ENCODE measurements around the gene TAF6. TPM values are rescaled to one million over a fixed set of nuclear protein-coding genes. Genes with fewer than 3 reads are reported as not detected.
A peak's percentile ranks its signal among the peaks of the same experiment; 100 is the strongest.
"Not testable (repeated sequence)": the region's sequence is repeated elsewhere in the genome, so short reads cannot be mapped to it uniquely, and the experiment has no call there.

The TAF6 gene
- total RNA-seq, 1 donor from 2014 or later: 91.2 TPM

DNA sequence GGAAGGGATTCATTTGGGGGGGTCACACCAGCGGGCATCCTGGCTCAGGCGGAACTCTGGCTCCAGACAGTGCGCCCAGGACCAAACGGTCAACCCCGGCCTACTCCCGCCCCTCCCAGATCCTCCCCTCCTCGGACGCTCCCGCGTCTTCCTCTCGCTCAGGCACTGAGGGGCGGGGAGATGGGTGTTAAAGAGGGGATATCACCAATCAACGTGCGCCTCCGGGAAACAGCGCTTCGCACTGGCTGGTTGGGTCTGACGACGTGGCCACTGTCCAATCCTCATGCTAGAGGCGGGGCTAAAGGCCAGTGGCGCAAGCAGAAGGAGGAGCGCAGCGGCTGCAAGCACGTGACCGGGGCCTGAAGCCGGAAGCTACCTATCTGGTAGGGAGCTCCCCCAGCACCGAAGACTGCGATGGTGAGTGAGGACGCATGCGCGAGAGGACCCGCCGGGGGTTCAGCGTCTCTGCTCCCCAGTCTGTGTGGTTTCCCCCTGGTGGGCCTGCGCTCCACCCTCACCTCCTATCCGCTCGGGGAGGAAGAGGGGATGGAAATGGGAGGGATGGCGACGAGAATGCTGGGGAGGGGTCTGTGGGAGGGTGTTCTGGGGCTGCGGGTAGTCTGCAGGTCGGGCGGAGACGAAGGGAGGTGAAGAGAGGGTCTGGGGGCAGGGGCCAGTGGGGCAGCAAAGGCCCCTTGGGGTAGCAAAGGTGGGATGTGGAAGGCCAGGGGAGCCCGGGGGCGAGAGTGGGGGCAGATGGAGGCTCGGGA is 29.6 kb upstream of the TAF6 start, which contains the start of gene LAMTOR4:
Gene LAMTOR4 (plus strand): TSS at position 360 of the 770 bp plus-strand sequence. CDS start 55 bp downstream, at position 415.
- no peaks in the 10 kb centered on the region for H3K9me3 Mint-ChIP-seq (ENCODE audit: low read depth)
- H3K27me3 Mint-ChIP-seq: no peaks in the 10 kb centered on the region
- H3K4me1 Mint-ChIP-seq (ENCODE audit: low read depth): peaks cover 11% of the 10 kb centered on the region
- TF ChIP-seq, protein P1, sequence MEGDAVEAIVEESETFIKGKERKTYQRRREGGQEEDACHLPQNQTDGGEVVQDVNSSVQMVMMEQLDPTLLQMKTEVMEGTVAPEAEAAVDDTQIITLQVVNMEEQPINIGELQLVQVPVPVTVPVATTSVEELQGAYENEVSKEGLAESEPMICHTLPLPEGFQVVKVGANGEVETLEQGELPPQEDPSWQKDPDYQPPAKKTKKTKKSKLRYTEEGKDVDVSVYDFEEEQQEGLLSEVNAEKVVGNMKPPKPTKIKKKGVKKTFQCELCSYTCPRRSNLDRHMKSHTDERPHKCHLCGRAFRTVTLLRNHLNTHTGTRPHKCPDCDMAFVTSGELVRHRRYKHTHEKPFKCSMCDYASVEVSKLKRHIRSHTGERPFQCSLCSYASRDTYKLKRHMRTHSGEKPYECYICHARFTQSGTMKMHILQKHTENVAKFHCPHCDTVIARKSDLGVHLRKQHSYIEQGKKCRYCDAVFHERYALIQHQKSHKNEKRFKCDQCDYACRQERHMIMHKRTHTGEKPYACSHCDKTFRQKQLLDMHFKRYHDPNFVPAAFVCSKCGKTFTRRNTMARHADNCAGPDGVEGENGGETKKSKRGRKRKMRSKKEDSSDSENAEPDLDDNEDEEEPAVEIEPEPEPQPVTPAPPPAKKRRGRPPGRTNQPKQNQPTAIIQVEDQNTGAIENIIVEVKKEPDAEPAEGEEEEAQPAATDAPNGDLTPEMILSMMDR (IDR thresholded peaks at IDR 0.05; ENCODE audit: unreplicated experiment): peak; percentile 18
- H3K4me3 Mint-ChIP-seq (ENCODE audit: low read depth): peak within 1 kb of the TSS; percentile 99
- DNase-seq (ENCODE audit: low spot score, unreplicated experiment): peak; percentile 95
- peak within 1 kb of the TSS; percentile 93 for H3K27ac Mint-ChIP-seq
- H3K36me3 Mint-ChIP-seq (ENCODE audit: insufficient read depth): peaks cover 9% of the 10 kb centered on the region

DNA sequence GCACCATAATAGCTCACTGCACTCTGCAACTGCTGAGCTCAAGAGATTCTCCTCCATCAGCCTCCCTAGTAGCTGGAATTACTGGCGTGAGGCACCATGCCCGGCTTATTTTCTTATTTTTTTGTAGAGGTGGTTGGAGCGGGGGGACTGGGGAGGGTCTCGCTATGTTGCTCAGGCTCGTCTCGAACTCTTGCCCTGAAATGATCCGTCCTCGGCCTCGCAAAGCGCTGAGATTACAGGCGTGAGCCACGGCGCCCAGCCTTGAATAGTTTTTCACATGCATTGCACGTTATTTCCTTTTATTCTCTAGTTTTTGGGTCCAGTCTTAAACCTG is 29.0 kb upstream of the TAF6 start:
- DNase-seq (ENCODE audit: low spot score, unreplicated experiment): no peak
- Mint-ChIP-seq H3K9me3 (ENCODE audit: low read depth) (no peaks in the 10 kb centered on the region), H3K4me1 (ENCODE audit: low read depth) (peaks cover 11% of the 10 kb centered on the region), H3K27me3 (no peaks in the 10 kb centered on the region), H3K27ac (peak overlapping the region; percentile 93), H3K36me3 (ENCODE audit: insufficient read depth) (peaks cover 9% of the 10 kb centered on the region), H3K4me3 (ENCODE audit: low read depth) (peak overlapping the region; percentile 99)
- TF ChIP-seq, protein P1 (IDR thresholded peaks at IDR 0.05; ENCODE audit: unreplicated experiment): no peak

DNA sequence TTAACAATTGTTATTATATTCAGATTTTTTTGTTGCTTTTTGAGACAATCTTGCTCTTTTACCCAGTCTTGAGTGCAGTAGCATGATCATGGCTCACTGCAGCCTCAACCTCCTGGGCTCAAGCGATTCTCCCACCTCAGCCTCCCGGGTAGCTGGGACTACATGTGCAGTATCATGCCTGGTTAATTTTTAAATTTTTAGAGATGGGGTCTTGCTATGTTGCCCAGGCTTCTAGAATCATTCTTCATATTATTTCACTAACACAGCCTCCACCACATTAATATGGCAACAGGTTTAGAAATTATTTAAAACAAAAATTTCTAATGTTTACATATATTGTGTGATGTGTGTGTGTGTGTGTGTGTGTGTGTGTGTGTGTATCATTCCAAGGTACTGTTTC is 28.1 kb upstream of the TAF6 start:
- no peak for DNase-seq (ENCODE audit: low spot score, unreplicated experiment)
- no peaks in the 10 kb centered on the region for H3K27me3 Mint-ChIP-seq
- peaks cover 11% of the 10 kb centered on the region for H3K4me1 Mint-ChIP-seq (ENCODE audit: low read depth)
- H3K36me3 Mint-ChIP-seq (ENCODE audit: insufficient read depth): peaks cover 5% of the 10 kb centered on the region
- no peak overlapping the region for H3K4me3 Mint-ChIP-seq (ENCODE audit: low read depth)
- H3K27ac Mint-ChIP-seq: no peak overlapping the region
- TF ChIP-seq, protein P1 (IDR thresholded peaks at IDR 0.05; ENCODE audit: unreplicated experiment): no peak
- no peaks in the 10 kb centered on the region for H3K9me3 Mint-ChIP-seq (ENCODE audit: low read depth)

DNA sequence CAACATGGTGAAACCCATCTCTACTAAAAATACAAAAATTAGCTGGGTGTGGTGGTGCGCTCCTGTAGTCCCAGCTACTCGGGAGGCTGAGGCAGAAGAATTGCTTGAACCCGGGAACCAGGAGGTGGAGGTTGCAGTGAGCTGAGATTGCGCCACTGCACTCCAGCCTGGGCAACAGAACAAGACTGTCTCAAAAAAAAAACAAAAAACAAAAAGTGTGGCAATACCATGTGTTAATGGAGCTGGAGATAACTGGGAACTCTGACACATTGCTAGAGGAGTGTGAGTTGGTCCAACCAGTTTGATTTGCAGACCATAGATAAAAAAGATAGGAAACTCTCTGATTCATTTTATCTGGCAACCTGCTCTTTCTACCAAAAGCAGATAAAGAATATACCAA is 27.2 kb upstream of the TAF6 start:
- not testable (repeated sequence) for H3K4me3 Mint-ChIP-seq (ENCODE audit: low read depth)

DNA sequence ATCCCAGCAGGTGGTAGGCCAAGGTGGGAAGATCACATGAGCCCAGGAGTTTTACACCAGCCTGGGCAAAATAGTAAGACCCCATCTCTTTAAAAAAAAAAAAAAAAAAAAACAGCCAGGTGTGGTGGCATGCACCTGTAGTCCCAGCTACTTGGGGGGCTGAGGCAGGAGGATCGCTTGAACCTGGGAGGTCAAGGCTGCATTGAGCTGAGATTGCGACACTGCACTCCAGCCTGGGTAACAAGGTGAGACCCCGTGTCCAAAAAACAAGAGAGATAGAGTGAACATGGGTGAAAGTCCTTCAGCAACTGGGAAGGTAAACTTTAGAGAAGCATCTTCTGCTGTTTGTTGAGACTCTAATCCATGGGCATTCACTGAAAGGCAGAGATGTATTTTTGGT is 23.3 kb upstream of the TAF6 start:
- no peaks in the 10 kb centered on the region for H3K36me3 Mint-ChIP-seq (ENCODE audit: insufficient read depth)
- H3K4me1 Mint-ChIP-seq (ENCODE audit: low read depth): no peaks in the 10 kb centered on the region
- H3K4me3 Mint-ChIP-seq (ENCODE audit: low read depth): no peak overlapping the region
- DNase-seq (ENCODE audit: low spot score, unreplicated experiment): no peak
- H3K27ac Mint-ChIP-seq: no peak overlapping the region
- H3K27me3 Mint-ChIP-seq: peaks cover 5% of the 10 kb centered on the region
- TF ChIP-seq, protein P1 (IDR thresholded peaks at IDR 0.05; ENCODE audit: unreplicated experiment): no peak
- no peaks in the 10 kb centered on the region for H3K9me3 Mint-ChIP-seq (ENCODE audit: low read depth)

More for the DNA sequence above, 27.2 kb upstream of the TAF6 start:
- H3K9me3 Mint-ChIP-seq (ENCODE audit: low read depth); H3K27ac Mint-ChIP-seq; H3K27me3 Mint-ChIP-seq; H3K36me3 Mint-ChIP-seq (ENCODE audit: insufficient read depth); DNase-seq (ENCODE audit: low spot score, unreplicated experiment): not testable (repeated sequence)
- peaks cover 11% of the 10 kb centered on the region for H3K4me1 Mint-ChIP-seq (ENCODE audit: low read depth)

DNA sequence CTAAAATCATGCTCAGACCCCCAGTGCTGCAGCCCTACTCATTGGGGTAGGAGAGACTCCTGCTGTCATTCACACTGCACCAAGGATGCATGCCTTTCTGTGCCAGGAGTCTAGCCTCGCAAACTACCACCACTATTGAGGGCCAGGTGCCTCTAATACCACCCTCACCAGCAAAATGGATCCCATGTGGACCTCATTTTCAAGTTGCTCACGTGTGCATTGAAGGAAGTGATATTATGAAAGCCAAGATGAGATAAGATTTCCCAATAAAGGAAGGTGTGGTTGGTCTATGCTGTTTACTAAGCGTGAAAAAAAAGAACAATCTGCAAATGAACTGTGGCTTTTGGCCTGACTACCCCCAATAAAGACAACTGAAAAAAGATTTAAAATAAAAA is 22.4 kb upstream of the TAF6 start:
- no peaks in the 10 kb centered on the region for H3K9me3 Mint-ChIP-seq (ENCODE audit: low read depth)

More for the DNA sequence above, 22.4 kb upstream of the TAF6 start:
- DNase-seq (ENCODE audit: low spot score, unreplicated experiment): no peak
- H3K27me3 Mint-ChIP-seq: peaks cover 5% of the 10 kb centered on the region
- no peaks in the 10 kb centered on the region for H3K36me3 Mint-ChIP-seq (ENCODE audit: insufficient read depth)
- H3K4me1 Mint-ChIP-seq (ENCODE audit: low read depth): no peaks in the 10 kb centered on the region
- TF ChIP-seq, protein P1 (IDR thresholded peaks at IDR 0.05; ENCODE audit: unreplicated experiment): no peak
- no peak overlapping the region for H3K27ac Mint-ChIP-seq
- H3K4me3 Mint-ChIP-seq (ENCODE audit: low read depth): no peak overlapping the region

Measured in progenitor cell of endocrine pancreas (in vitro differentiated cells).